Measurements from ENCODE around the gene BCL2L1. TPM values are rescaled to one million over a fixed set of nuclear protein-coding genes. Genes with fewer than 3 reads are reported as not detected.

BCL2L1 gene
- total and polyA plus RNA-seq, 10 of the 15 experiments (the other 5 are each of a cell fraction or from before 2014, with no cell fraction given): 0.63 to 67.7 (median 43.6) TPM

DNA sequence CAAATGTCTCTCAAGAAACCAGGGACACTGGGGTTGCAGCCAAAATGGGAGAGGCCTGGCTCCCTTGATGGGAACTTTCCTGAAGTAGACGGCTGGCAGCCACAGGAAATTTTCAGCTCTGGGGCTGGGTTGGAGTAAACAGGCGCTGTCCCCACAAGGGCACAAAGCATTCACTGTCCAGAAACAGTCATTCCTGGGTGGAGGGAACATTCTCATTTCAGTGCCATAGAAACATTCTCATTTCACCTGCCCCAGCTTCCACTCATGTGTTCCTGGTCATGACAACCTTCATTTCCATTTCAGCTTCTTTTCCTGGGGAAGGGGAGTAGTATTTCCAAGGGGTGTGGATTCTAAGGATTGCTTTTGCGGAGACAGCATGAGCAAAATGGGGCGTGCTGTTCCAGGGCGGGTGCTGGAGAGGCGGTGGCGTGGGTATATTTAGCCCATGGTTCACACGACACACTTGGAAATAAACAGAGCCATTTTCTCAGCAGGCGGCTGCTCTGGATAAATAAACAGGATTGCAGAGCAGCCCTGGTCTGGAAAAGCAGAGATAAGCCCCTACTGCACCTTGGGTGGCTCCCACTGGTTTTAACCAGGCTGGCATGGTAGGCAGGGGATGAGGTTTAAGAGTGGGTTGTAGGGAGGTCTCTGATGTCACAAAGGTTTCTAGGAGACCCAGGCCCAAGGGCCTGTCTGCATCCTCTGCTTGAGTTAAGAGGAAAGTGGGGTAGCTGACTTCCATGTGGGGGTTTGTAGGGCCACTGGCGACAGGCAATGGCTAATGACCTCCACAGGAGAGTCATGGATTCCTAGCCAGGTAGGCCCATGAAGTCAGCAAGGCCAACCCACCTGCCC, 52.1 kb downstream of the BCL2L1 start:
- H3K79me2 ChIP-seq (ENCODE audit: control insufficient read depth, insufficient read depth, low read length): peaks cover 15% of the 10 kb centered on the region
- no peaks in the 10 kb centered on the region for H4K20me1 ChIP-seq (ENCODE audit: control insufficient read depth, insufficient read depth)
- ChIA-PET POLR2A (interaction anchor here (1.2 kb wide), 1 partner anchor 10 kb away, joined by 3 read pairs; no protein-coding TSS in a partner anchor), CTCF (interaction anchor here (0.6 to 2.3 kb wide), 6 partner anchors 9 to 58 kb away, joined by 3 to 17 read pairs (median 5); no protein-coding TSS in a partner anchor), RAD21 (ENCODE audit: unreplicated experiment) (no interaction called here), SMC1A (ENCODE audit: uncharacterized antibody, unreplicated experiment) (interaction anchor here (0.6 to 2.3 kb wide), 3 partner anchors 9 to 46 kb away, joined by 4 to 8 read pairs (median 4); no protein-coding TSS in a partner anchor)
- DNase-seq (ENCODE audit: low read depth, low spot score) (no peak), ATAC-seq (no peak), FAIRE-seq (no peak)
- in situ Hi-C loops (cut with MboI) (no loop called here), intact Hi-C loops (cut with micrococcal nuclease; ENCODE audit: unreplicated experiment) (no loop called here)
- WGBS (ENCODE audit: insufficient coverage, insufficient replicate concordance, low lambda C conversion rate, missing lambda C conversion rate): 96% methylated on average over 10 of the region's 10 CpGs
- no peak overlapping the region for H3K4me3 ChIP-seq
- peaks cover 4 to 5% of the 10 kb centered on the region in 2 experiments; a peak in 3 of 4 replicates for H3K36me3 ChIP-seq (ENCODE audit: control insufficient read depth in 2 of 2, insufficient read depth in 2 of 2, low read length in 1 of 2)
- no peak overlapping the region for H3K4me2 ChIP-seq (ENCODE audit: control insufficient read depth, insufficient read depth)
- no peak overlapping the region for H3K9ac ChIP-seq (ENCODE audit: control insufficient read depth, insufficient read depth, low read length)
- no TSS peak for BruUV-seq (replicated peaks)
- H3K27ac ChIP-seq (ENCODE audit: control insufficient read depth, insufficient read depth): no peak overlapping the region
- H3K27me3 ChIP-seq (replicated peaks in 1 of 2; ENCODE audit: control insufficient read depth in 2 of 2, insufficient read depth in 2 of 2, low read length in 1 of 2): no peaks in the 10 kb centered on the region
- no peaks in the 10 kb centered on the region for H3K9me3 ChIP-seq (replicated peaks; ENCODE audit: control insufficient read depth, insufficient read depth, low read length)
- H3K4me1 ChIP-seq (ENCODE audit: control insufficient read depth, insufficient read depth, low read length): peaks cover 14% of the 10 kb centered on the region
- H2AFZ ChIP-seq (ENCODE audit: control insufficient read depth, low read depth, low read length): no peak overlapping the region
- TF ChIP-seq ETV6 (conservative IDR thresholded peaks at IDR 0.05 in 1 of 2, IDR thresholded peaks at IDR 0.05 in 1 of 2; ENCODE audit: borderline replicate concordance in 1 of 2, low read depth in 1 of 2) (no peak), MEF2A (IDR thresholded peaks at IDR 0.05; ENCODE audit: insufficient read depth, low read depth, low read length) (no peak), POU2F2 (IDR thresholded peaks at IDR 0.05; ENCODE audit: borderline replicate concordance, low read depth, low read length) (no peak), RELA (IDR thresholded peaks at IDR 0.05; ENCODE audit: borderline replicate concordance, partially characterized antibody) (no peak), HCFC1 (IDR thresholded peaks at IDR 0.05; ENCODE audit: low read length) (no peak), ZNF592 (IDR thresholded peaks at IDR 0.05) (no peak), IKZF2 (IDR thresholded peaks at IDR 0.05) (no peak), HDAC6 (IDR thresholded peaks at IDR 0.05; ENCODE audit: unreplicated experiment) (no peak), SRF (IDR thresholded peaks at IDR 0.05; ENCODE audit: low read depth in 2 of 2, low read length in 2 of 2) (no peak), ZBTB4 (CRISPR knock-in tag; IDR thresholded peaks at IDR 0.05) (no peak)
- TF ChIP-seq, protein P1, sequence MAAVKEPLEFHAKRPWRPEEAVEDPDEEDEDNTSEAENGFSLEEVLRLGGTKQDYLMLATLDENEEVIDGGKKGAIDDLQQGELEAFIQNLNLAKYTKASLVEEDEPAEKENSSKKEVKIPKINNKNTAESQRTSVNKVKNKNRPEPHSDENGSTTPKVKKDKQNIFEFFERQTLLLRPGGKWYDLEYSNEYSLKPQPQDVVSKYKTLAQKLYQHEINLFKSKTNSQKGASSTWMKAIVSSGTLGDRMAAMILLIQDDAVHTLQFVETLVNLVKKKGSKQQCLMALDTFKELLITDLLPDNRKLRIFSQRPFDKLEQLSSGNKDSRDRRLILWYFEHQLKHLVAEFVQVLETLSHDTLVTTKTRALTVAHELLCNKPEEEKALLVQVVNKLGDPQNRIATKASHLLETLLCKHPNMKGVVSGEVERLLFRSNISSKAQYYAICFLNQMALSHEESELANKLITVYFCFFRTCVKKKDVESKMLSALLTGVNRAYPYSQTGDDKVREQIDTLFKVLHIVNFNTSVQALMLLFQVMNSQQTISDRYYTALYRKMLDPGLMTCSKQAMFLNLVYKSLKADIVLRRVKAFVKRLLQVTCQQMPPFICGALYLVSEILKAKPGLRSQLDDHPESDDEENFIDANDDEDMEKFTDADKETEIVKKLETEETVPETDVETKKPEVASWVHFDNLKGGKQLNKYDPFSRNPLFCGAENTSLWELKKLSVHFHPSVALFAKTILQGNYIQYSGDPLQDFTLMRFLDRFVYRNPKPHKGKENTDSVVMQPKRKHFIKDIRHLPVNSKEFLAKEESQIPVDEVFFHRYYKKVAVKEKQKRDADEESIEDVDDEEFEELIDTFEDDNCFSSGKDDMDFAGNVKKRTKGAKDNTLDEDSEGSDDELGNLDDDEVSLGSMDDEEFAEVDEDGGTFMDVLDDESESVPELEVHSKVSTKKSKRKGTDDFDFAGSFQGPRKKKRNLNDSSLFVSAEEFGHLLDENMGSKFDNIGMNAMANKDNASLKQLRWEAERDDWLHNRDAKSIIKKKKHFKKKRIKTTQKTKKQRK (IDR thresholded peaks at IDR 0.05; ENCODE audit: low read depth, low read length): no peak
